SK-N-MC (cell line): Measurements from ENCODE around the gene LHFPL5.

Experiments used
- DNase-seq: peaks from one replicate; pipeline ENCODE4 v3.0.0-alpha.2; 2011; ENCODE audit warnings: low read depth, low spot score
- H3K27ac ChIP-seq: fragments of 200-600 bp; sonication (generic); 2 replicates; pipeline ENCODE4 v1.5.1; 2016; ENCODE audit warnings: mixed run types
- H3K36me3 ChIP-seq: fragments of 200-600 bp; sonication (generic); 2 replicates; pipeline ENCODE4 v1.6.1; 2017; ENCODE audit warnings: antibody characterized with exemption, low read length, mixed read lengths; ENCODE audit not compliant: insufficient read depth
- H3K4me3 ChIP-seq: fragments of 200-600 bp; sonication (generic); 2 replicates; pipeline ENCODE4 v1.5.1; 2016
- H3K9ac ChIP-seq: fragments of 200-600 bp; sonication (generic); 2 replicates; pipeline ENCODE4 v1.8.0; 2017; ENCODE audit warnings: mixed run types, mixed read lengths; ENCODE audit not compliant: insufficient read length
- H3K9me3 ChIP-seq: fragments of 200-600 bp; sonication (generic); 2 replicates; pipeline ENCODE4 v1.6.1; 2017; ENCODE audit warnings: low read depth, mild to moderate bottlenecking, antibody characterized with exemption, low read length, moderate library complexity, mixed read lengths
- EZH2 ChIP-seq: fragments of 200-600 bp; sonication (generic); IDR thresholded peaks from one replicate; pipeline ENCODE4 v1.6.1; 2017; ENCODE audit warnings: antibody characterized with exemption
- FOXP2 ChIP-seq: optimal IDR thresholded peaks from 2 replicates; pipeline ENCODE3; 2011; ENCODE audit warnings: mild to moderate bottlenecking, moderate library complexity; ENCODE audit not compliant: insufficient read depth; ENCODE audit errors: extremely low read length, control extremely low read depth
- POLR2AphosphoS5 ChIP-seq: IDR thresholded peaks from 2 replicates; pipeline ENCODE4 v1.6.1; 2012; ENCODE audit warnings: mild to moderate bottlenecking, low read depth, low read length, borderline replicate concordance

LHFPL5 gene

GRCh38 chr6:35804996-35805736 is at the start of gene LHFPL5:
Gene LHFPL5 (plus strand): TSS chr6:35805352. CDS start chr6:35805671, 319 bp downstream.
- H3K4me3 ChIP-seq = peak within 1 kb of the TSS; percentile 21; the same call in 1 of the 2 replicates
- H3K36me3 ChIP-seq = no peaks in the 10 kb centered on the region
- H3K9ac ChIP-seq = no peak within 1 kb of the TSS
- DNase-seq = no peak
- H3K27ac ChIP-seq = no peak within 1 kb of the TSS
- no peak for TF ChIP-seq EZH2
- no peak for TF ChIP-seq FOXP2
- TF ChIP-seq POLR2AphosphoS5 = no peak
- no peaks in the 10 kb centered on the region for H3K9me3 ChIP-seq

DNA sequence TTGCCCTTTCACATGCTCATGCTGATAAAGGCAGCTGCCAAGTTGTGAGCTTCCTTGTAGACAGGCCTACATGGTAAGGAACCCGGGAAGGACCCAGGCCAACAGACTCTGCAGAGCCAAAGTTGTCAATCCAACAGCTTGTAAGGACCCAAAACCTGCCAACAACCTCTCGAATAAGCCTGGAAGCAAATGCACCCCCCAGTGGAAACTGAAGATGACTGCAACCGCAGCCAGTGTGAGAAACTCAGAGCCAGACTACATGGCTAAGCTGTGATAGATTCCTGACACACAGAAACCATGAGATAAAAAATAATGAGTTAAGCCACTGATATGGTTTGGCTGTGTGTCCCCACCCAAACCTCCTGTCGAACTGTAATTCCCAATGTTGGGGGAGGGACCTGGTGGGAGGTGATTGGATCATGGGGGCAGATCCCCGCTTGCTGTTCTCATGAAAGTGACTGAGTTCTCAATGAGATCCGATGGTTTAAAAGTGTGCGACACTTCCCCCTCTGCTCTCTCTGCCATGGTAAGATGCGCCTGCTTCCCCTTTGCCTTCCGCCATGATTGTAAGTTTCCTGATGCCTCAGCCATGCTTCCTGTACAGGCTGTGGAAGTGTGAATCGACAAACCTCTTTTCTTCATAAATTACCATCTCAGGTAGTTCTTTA is 47.6 kb upstream of the LHFPL5 start:
- no peaks in the 10 kb centered on the region for H3K9me3 ChIP-seq
- no peaks in the 10 kb centered on the region for H3K36me3 ChIP-seq
- no peak overlapping the region for H3K9ac ChIP-seq
- TF ChIP-seq FOXP2 = no peak
- TF ChIP-seq POLR2AphosphoS5 = no peak
- TF ChIP-seq EZH2 = no peak
- no peak for DNase-seq
- H3K4me3 ChIP-seq = no peak overlapping the region
- H3K27ac ChIP-seq = no peak overlapping the region

GRCh38 chr6:35759426-35759825 is 45.7 kb upstream of the LHFPL5 start:
- H3K9ac ChIP-seq = no peak overlapping the region
- no peak for TF ChIP-seq EZH2
- no peak for TF ChIP-seq FOXP2
- no peak for TF ChIP-seq POLR2AphosphoS5
- no peak overlapping the region for H3K4me3 ChIP-seq
- DNase-seq = no peak
- no peaks in the 10 kb centered on the region for H3K9me3 ChIP-seq
- H3K27ac ChIP-seq = no peak overlapping the region
- H3K36me3 ChIP-seq = no peaks in the 10 kb centered on the region

DNA sequence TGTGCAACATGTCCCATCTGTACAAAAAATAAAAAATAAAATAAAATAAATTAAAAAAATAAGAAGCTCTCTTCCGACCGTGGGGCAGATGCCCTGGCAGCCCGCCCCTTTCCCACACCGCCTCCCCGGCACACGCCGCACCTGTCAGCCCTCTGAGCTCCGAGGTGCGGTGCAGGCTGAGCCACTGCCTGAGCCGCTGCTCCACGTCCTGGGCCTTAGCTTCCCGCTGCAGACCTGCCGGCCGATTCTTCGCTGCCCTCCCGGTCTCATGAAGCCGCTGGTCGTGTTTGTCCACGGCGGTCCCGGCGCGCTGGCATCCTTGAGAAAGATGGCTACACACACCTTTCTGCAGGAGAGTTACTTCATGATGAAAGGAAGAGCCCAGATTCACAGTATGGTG is 39.4 kb upstream of the LHFPL5 start:
- no peak overlapping the region for H3K9ac ChIP-seq
- TF ChIP-seq POLR2AphosphoS5 (no peak), EZH2 (no peak), FOXP2 (no peak)
- H3K36me3 ChIP-seq = no peaks in the 10 kb centered on the region
- H3K4me3 ChIP-seq = no peak overlapping the region
- DNase-seq = no peak
- no peak overlapping the region for H3K27ac ChIP-seq
- H3K9me3 ChIP-seq = no peaks in the 10 kb centered on the region

GRCh38 chr6:35769211-35769610 is 35.9 kb upstream of the LHFPL5 start:
- Histone ChIP-seq H3K4me3 (no peak overlapping the region), H3K9me3 (no peaks in the 10 kb centered on the region), H3K27ac (no peak overlapping the region), H3K9ac (no peak overlapping the region), H3K36me3 (no peaks in the 10 kb centered on the region)
- TF ChIP-seq FOXP2 (no peak), EZH2 (no peak), POLR2AphosphoS5 (no peak)
- no peak for DNase-seq

GRCh38 chr6:35771343-35771627 is 33.9 kb upstream of the LHFPL5 start:
- no peak for DNase-seq
- no peak overlapping the region for H3K27ac ChIP-seq
- TF ChIP-seq FOXP2 (no peak), EZH2 (no peak), POLR2AphosphoS5 (no peak)
- no peak overlapping the region for H3K4me3 ChIP-seq
- no peaks in the 10 kb centered on the region for H3K36me3 ChIP-seq
- H3K9ac ChIP-seq = no peak overlapping the region
- no peaks in the 10 kb centered on the region for H3K9me3 ChIP-seq

- DNase-seq = no peak
- no peaks in the 10 kb centered on the region for H3K36me3 ChIP-seq
- no peak overlapping the region for H3K9ac ChIP-seq
- H3K4me3 ChIP-seq = no peak overlapping the region
- no peak for TF ChIP-seq POLR2AphosphoS5
- no peak for TF ChIP-seq FOXP2
- TF ChIP-seq EZH2 = no peak
- no peak overlapping the region for H3K27ac ChIP-seq
- H3K9me3 ChIP-seq = no peaks in the 10 kb centered on the region
Measured at GRCh38 chr6:35774116-35774794, 30.9 kb upstream of the LHFPL5 start.

GRCh38 chr6:35775031-35775430 is 30.1 kb upstream of the LHFPL5 start:
- no peak for DNase-seq
- Histone ChIP-seq H3K4me3 (no peak overlapping the region), H3K36me3 (no peaks in the 10 kb centered on the region), H3K9me3 (no peaks in the 10 kb centered on the region), H3K27ac (no peak overlapping the region), H3K9ac (no peak overlapping the region)
- TF ChIP-seq POLR2AphosphoS5 (no peak), FOXP2 (no peak), EZH2 (no peak)
